ENCODE data around the gene PHKA1.
"Not testable (repeated sequence)": the region's sequence is repeated elsewhere in the genome, so short reads cannot be mapped to it uniquely, and the experiment has no call there.

Gene PHKA1

DNA sequence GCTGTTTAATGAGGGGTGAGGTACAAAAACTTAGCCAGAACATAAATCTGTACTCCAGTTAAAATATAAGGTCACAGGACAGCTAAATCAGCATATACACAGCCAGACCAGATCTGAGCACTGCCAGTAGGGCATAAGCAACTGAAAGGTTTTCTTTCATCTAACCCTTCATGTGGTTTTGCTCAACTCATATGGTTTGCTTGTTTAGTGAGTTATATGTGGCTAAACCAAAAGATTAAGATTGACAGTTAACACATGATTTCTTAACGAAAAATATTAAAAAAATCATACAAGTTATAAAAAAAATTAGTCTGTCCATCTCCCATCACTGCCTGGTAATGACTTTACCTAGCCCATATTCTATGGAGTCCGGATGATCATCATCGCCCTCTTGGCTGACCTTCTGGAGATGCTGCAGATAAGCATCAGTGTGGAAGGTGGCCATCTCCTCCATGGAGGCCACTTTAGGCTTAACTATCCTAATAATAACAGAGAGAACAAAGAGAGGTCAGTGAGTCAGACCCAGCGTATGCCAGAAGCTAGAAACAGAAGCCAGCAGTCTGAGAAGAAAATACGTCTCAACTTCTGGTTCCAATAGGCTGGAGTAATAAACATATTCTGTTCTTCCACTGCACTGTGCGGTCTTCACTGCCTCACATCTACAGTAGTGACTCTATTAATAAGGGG, 145.6 kb downstream of the PHKA1 start:
- TF ChIP-seq, protein P1, sequence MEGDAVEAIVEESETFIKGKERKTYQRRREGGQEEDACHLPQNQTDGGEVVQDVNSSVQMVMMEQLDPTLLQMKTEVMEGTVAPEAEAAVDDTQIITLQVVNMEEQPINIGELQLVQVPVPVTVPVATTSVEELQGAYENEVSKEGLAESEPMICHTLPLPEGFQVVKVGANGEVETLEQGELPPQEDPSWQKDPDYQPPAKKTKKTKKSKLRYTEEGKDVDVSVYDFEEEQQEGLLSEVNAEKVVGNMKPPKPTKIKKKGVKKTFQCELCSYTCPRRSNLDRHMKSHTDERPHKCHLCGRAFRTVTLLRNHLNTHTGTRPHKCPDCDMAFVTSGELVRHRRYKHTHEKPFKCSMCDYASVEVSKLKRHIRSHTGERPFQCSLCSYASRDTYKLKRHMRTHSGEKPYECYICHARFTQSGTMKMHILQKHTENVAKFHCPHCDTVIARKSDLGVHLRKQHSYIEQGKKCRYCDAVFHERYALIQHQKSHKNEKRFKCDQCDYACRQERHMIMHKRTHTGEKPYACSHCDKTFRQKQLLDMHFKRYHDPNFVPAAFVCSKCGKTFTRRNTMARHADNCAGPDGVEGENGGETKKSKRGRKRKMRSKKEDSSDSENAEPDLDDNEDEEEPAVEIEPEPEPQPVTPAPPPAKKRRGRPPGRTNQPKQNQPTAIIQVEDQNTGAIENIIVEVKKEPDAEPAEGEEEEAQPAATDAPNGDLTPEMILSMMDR (conservative IDR thresholded peaks at IDR 0.05; ENCODE audit: low read length) = no peak
- DNase-seq (ENCODE audit: low read depth) = no peak
- no peak overlapping the region for H3K4me3 ChIP-seq (ENCODE audit: low read length)

- TF ChIP-seq, protein P1 (conservative IDR thresholded peaks at IDR 0.05; ENCODE audit: low read length) = no peak
- DNase-seq (ENCODE audit: low read depth) = no peak
- H3K4me3 ChIP-seq (ENCODE audit: low read length) = no peak overlapping the region
These were observed 147.7 kb downstream of the PHKA1 start for GRCh38 chrX:72566448-72566847.

GRCh38 chrX:72559655-72560054, 154.5 kb downstream of the PHKA1 start:
- H3K4me3 ChIP-seq (ENCODE audit: low read length); DNase-seq (ENCODE audit: low read depth): not testable (repeated sequence)

- TF ChIP-seq, protein P1 (conservative IDR thresholded peaks at IDR 0.05; ENCODE audit: low read length) = no peak
- H3K4me3 ChIP-seq (ENCODE audit: low read length) = no peak overlapping the region
- no peak for DNase-seq (ENCODE audit: low read depth)
These were observed 159.5 kb downstream of the PHKA1 start for GRCh38 chrX:72554448-72555140.

GRCh38 chrX:72552443-72552842, 161.7 kb downstream of the PHKA1 start:
- not testable (repeated sequence) for H3K4me3 ChIP-seq (ENCODE audit: low read length); DNase-seq (ENCODE audit: low read depth)

DNA sequence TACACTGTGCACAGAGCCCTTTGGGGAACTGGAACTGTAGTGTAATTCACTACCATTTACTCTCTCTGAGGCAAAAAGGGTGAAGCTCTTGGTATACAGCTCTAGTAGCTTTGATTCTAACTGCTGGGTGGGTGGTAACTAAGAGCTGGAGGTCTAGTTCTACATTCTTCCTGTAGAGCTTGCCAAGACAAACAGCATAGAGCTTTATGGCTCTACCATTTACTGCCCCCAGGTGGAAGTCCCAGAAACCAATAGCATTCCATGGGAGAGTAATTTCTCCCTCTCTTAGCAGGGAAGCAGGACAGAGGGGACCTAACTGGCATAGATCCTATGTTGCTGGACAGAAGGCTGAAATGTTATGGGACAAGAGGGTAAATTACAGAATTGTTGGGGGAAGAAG, 168.1 kb downstream of the PHKA1 start:
- H3K4me3 ChIP-seq (ENCODE audit: low read length) = no peak overlapping the region
- no peak for DNase-seq (ENCODE audit: low read depth)
- TF ChIP-seq, protein P1 (conservative IDR thresholded peaks at IDR 0.05; ENCODE audit: low read length) = no peak

GRCh38 chrX:72540318-72540717, 173.8 kb downstream of the PHKA1 start:
- TF ChIP-seq, protein P1 (conservative IDR thresholded peaks at IDR 0.05; ENCODE audit: low read length) = peak; percentile 42
- peak; percentile 40 for DNase-seq (ENCODE audit: low read depth)

GRCh38 chrX:72539822-72540221, 174.3 kb downstream of the PHKA1 start:
- DNase-seq (ENCODE audit: low read depth) = no peak
- no peak overlapping the region for H3K4me3 ChIP-seq (ENCODE audit: low read length)
- TF ChIP-seq, protein P1 (conservative IDR thresholded peaks at IDR 0.05; ENCODE audit: low read length) = no peak

More at GRCh38 chrX:72540318-72540717, 173.8 kb downstream of the PHKA1 start:
- H3K4me3 ChIP-seq (ENCODE audit: low read length) = no peak overlapping the region

All from AG10803 (cell line).